ENCODE data around the gene ZNF511. TPM values are rescaled to one million over a fixed set of nuclear protein-coding genes. Genes with fewer than 3 reads are reported as not detected.

The ZNF511 gene
- total RNA-seq, 6 experiments from 2014 or later: 45.7 to 62.0 (median 52.7) TPM

GRCh38 chr10:133358162-133358924 is 49.6 kb downstream of the ZNF511 start:
- Mint-ChIP-seq H3K4me1 (ENCODE audit: low read depth) (no peaks in the 10 kb centered on the region), H3K27me3 (ENCODE audit: insufficient read depth) (peaks cover 5% of the 10 kb centered on the region), H3K36me3 (ENCODE audit: low read depth) (peaks cover 21% of the 10 kb centered on the region), H3K27ac (no peak overlapping the region), H3K9me3 (no peaks in the 10 kb centered on the region), H3K4me3 (no peak overlapping the region)
- no peak for TF ChIP-seq CTCF (IDR thresholded peaks at IDR 0.05)
- no peak for DNase-seq

GRCh38 chr10:133358925-133359310 is 50.2 kb downstream of the ZNF511 start:
- Mint-ChIP-seq H3K4me1 (ENCODE audit: low read depth) (no peaks in the 10 kb centered on the region), H3K27ac (no peak overlapping the region), H3K27me3 (ENCODE audit: insufficient read depth) (peaks cover 4% of the 10 kb centered on the region), H3K36me3 (ENCODE audit: low read depth) (peaks cover 22% of the 10 kb centered on the region), H3K9me3 (no peaks in the 10 kb centered on the region), H3K4me3 (no peak overlapping the region)
- DNase-seq: no peak
- TF ChIP-seq CTCF (IDR thresholded peaks at IDR 0.05): no peak

DNA sequence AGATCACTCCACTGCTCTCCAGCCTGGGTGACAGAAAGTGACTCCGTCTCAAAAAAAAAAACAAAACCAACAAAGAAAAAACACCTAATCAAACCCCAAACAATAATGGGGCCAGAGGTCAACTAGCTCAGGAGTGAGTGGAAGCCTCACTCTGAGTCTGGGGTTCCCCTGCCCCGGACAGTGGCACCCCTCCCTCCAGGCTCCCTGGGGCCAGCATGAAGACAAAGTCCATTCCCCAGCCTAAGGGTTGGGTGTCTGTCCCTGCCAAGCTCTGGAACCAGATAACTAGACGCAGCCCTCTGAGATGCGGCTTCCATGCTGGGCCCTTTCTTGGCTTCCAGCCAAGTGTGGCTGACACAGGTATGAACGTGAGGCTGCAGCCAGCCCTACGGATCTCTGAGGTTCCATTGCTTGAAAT is 50.8 kb downstream of the ZNF511 start:
- peaks cover 4% of the 10 kb centered on the region for H3K27me3 Mint-ChIP-seq (ENCODE audit: insufficient read depth)
- TF ChIP-seq CTCF (IDR thresholded peaks at IDR 0.05): no peak
- no peaks in the 10 kb centered on the region for H3K9me3 Mint-ChIP-seq
- no peaks in the 10 kb centered on the region for H3K4me1 Mint-ChIP-seq (ENCODE audit: low read depth)
- no peak for DNase-seq
- no peak overlapping the region for H3K27ac Mint-ChIP-seq
- H3K36me3 Mint-ChIP-seq (ENCODE audit: low read depth): peaks cover 24% of the 10 kb centered on the region
- no peak overlapping the region for H3K4me3 Mint-ChIP-seq

DNA sequence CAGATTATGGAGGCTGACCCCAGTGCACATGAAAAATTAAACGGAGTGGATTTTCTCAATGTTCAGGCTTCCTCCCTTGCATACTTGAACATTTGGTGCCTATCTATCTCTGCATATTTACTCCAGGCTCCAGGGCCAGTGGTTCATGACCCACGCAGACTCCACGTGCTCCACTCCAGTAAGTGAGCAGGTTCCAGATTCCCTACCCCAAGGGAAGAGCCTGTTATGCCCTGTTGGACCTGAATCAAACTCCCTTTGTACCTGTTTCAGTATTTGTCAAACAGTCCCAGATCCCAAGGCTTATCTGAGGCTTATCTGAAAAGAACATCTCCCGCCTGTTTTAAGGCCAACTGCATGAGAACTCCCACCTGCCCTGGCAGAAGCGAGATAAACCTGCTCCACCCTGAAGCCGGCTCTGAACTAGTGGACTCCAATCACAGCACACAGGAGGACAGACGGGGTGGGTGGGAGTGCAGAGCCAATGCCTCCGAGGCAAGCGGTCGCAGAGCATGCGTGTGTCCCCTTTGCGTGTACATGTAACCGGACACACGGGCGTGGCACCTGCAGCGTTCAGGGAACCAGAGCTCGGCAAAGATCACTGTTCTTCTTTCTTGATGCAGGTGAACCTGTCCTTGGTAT is 51.4 kb downstream of the ZNF511 start:
- H3K27ac Mint-ChIP-seq: no peak overlapping the region
- peaks cover 4% of the 10 kb centered on the region for H3K27me3 Mint-ChIP-seq (ENCODE audit: insufficient read depth)
- no peaks in the 10 kb centered on the region for H3K4me1 Mint-ChIP-seq (ENCODE audit: low read depth)
- no peaks in the 10 kb centered on the region for H3K9me3 Mint-ChIP-seq
- DNase-seq: no peak
- no peak for TF ChIP-seq CTCF (IDR thresholded peaks at IDR 0.05)
- no peak overlapping the region for H3K4me3 Mint-ChIP-seq
- peaks cover 28% of the 10 kb centered on the region for H3K36me3 Mint-ChIP-seq (ENCODE audit: low read depth)

DNA sequence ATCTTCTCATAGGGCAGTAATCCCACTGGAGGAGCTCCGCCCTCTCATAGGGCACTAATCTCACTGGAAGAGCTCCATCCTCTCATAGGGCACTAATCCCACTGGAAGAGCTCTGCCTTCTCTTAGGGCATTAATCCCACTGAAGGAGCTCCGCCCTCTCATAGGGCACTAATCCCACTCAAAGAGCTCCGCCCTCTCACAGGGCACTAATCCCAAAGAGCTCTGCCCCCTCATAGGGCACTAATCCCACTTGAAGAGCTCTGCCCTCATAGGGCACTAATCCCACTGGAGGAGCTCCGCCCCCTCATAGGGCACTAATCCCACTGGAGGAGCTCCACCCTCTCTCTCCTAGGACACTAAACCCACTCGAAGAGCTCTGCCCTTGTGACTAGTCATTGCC is 52.5 kb downstream of the ZNF511 start:
- Mint-ChIP-seq H3K36me3 (ENCODE audit: low read depth) (peaks cover 28% of the 10 kb centered on the region), H3K27ac (no peak overlapping the region), H3K9me3 (no peaks in the 10 kb centered on the region), H3K4me3 (no peak overlapping the region), H3K27me3 (ENCODE audit: insufficient read depth) (peaks cover 2% of the 10 kb centered on the region), H3K4me1 (ENCODE audit: low read depth) (no peaks in the 10 kb centered on the region)
- no peak for DNase-seq
- no peak for TF ChIP-seq CTCF (IDR thresholded peaks at IDR 0.05)

Data from HFFc6 (cell line).